GM12875 (cell line): ENCODE data around the gene STK24.
A peak's percentile ranks its signal among the peaks of the same experiment; 100 is the strongest.
"Not testable (repeated sequence)": the region's sequence is repeated elsewhere in the genome, so short reads cannot be mapped to it uniquely, and the experiment has no call there.

ENCODE experiments used
- H3K4me3 ChIP-seq: one replicate; pipeline ENCODE4 v1.5.1; 2011; ENCODE audit warnings: low read depth, low read length, control low read depth
- TF ChIP-seq, protein P1 (sequence below): IDR thresholded peaks from 2 replicates; pipeline ENCODE4 v1.5.1; 2011; ENCODE audit warnings: low read depth, mild to moderate bottlenecking, control low read depth, inconsistent platforms, low read length, moderate library complexity, borderline replicate concordance; ENCODE audit not compliant: insufficient read depth

The STK24 gene

DNA sequence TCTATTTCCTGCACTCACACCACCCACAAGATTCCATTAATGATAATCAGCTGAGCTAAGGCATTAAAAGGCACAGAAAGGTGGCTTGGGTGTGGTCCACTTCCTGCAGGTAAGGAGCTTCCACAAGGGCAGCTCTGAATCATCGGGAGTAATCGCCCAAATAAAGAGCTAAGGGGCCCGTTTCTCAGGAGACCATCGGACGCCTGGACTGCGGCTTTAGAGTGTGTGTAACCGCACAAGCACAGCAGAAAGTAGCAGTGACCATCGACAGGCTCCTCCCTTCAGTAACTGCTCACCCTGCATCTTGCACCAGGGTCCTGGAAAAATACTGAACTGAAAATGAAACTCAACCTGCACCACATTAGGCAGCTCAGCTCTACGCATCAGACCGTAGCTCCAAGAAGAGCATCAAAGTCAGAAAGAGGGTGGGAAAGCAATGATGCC lies 6.0 kb downstream of the STK24 start:
- peak overlapping the region; percentile 38 for H3K4me3 ChIP-seq
- TF ChIP-seq, protein P1, sequence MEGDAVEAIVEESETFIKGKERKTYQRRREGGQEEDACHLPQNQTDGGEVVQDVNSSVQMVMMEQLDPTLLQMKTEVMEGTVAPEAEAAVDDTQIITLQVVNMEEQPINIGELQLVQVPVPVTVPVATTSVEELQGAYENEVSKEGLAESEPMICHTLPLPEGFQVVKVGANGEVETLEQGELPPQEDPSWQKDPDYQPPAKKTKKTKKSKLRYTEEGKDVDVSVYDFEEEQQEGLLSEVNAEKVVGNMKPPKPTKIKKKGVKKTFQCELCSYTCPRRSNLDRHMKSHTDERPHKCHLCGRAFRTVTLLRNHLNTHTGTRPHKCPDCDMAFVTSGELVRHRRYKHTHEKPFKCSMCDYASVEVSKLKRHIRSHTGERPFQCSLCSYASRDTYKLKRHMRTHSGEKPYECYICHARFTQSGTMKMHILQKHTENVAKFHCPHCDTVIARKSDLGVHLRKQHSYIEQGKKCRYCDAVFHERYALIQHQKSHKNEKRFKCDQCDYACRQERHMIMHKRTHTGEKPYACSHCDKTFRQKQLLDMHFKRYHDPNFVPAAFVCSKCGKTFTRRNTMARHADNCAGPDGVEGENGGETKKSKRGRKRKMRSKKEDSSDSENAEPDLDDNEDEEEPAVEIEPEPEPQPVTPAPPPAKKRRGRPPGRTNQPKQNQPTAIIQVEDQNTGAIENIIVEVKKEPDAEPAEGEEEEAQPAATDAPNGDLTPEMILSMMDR: no peak

DNA sequence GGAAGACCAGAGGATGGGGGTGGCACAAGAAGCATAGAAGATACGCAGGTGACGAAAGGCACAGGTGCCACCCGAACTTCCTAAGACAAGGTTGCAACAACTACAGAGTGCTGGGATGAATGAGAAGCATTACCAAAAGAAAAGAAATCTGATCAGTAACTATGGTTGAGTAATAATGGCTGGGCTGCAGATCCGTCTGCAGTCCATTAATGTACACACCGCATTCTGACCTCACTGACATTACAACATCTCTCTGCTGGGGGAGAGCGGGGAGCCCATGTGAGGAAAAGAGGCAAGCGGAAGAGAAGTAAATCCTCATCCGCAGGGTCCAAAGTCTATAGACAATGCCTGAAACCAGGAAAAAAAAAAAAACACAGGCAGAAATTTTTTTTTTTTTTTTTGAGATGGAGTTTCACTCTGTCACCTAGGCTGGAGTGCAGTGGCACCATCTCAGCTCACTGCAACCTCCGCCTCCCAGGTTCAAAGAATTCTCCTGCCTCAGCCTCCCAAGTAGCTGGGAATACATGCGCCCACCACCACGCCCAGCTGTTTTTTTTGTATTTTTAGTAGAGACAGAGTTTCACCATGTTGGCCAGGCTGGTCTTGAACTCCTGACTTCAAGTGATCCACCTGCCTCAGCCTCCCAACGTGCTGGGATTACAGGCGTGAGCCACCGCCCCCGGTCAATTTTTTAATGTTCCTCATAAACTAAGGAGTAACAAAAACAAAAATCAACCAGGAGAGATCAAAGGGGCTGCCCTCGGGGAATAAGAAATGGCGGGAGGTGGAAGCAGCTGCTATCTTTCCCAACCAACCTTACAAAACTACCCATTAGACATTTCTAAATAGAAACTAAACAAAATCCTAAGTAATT lies 7.2 kb downstream of the STK24 start:
- H3K4me3 ChIP-seq: not testable (repeated sequence)

DNA sequence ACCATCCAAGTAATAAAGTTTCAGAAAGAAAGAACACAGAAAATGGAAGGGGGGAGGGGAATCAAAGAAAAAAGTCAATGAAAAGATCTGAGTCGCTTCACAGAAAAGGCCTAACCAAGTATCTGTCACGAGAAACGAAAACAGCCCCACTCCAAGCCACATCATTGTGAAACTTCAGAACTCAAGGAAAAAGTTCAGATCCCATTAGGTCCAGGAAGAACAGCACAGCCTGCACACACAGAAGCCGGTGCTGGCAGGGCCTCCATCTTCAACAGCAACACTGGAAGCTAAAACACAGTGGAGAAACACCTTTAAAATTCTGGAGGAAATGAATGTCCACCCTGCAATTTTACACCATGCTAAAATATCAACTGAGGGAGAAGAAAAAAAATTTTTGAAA lies 8.0 kb downstream of the STK24 start:
- TF ChIP-seq, protein P1: no peak
- no peak overlapping the region for H3K4me3 ChIP-seq

DNA sequence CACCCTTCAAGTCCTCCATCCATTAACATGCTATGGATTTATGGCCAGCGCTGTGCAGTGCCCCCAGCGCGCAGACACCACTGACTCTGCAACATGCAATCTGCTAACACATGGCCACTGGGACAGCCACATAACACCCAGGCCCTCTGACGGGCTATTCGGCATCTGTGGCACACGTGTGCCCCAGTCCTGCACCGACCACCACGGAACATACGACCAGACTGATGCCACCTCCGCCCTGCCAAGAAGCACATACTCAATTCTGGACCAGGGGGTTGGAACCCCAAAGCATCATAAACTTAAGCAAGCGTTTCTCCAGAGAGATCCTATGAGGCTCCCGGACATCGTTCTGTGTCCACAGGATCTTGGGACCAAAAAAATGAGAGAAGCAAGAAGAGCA lies 9.8 kb downstream of the STK24 start:
- TF ChIP-seq, protein P1: no peak
- H3K4me3 ChIP-seq: no peak overlapping the region

DNA sequence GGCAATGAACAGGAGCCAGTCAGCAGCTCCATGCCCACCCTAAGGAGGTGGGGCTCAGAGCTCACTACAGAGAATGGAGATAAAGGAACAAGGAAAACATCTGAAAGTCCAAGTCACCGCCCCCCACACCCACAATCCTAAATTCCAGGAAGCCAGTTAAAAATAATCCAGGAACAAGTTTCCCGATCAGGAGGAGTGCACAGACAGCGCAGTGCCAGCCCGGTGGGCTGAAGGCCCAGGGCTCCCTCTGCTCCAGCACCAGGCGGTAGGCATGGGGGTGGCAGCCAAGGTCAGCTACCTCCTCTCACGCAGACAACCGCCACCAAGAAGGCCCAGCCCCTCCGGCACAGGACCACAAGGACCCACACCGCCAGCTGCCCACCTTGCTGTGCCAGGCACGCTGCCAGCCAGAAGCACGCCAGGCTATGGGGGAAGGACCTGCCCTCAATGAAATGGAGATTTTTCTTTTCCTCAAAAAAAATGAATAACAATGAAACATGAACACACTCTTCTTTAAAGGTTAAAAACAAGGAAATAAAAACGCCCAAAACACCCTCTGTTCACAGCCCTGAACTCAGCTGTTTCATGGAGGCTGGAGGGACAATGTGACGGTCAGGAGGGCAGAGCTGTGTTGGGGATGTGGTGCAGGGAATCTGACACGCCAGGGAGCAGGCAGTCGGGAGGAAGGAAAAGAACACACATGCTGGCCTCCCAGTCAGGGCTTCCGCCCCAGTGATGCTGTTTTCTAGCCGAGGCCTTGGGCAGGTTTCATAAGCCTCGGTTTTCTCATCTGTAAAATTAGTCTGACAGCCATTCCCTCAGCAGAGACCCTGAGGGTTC lies 11.0 kb downstream of the STK24 start:
- no peak overlapping the region for H3K4me3 ChIP-seq
- TF ChIP-seq, protein P1: no peak

DNA sequence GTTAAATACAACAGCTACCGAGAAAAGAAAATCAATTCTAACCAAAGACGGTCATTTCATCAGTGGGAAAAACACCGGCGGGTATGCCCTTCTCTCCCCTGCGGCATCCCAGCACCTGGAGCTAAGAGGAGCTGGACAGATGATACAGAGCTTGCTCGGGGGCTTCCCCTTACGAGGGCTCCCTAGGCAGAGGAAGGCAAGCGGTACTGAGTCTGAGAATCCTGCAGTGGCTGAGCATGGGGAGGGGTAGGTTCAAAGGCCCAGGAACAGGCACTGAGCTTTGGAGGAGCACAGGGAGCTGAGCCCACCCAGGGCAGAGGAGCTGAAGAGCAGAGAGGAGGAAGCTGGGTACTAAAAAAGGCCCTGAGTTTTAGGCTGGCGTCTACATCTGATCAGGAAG lies 12.7 kb downstream of the STK24 start:
- H3K4me3 ChIP-seq: no peak overlapping the region
- TF ChIP-seq, protein P1: no peak

DNA sequence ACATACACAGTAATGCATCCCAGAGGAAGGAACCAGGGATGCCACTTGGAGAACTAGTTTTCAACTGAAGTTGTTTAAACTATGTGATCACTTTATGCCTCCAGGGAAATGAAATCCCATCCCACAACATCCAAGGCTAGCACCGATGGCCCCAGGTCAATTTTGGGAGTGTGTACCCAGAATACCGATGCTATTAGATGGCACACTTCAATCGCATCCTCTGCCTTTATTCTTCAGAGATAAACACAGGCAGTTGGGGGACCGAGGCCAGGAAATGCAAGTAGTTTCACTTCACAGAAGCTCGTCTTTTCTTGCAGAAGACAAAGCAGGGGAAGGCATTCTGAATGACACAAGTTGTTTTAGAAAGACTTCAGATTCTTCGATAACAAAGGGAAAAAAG lies 13.8 kb downstream of the STK24 start:
- H3K4me3 ChIP-seq: no peak overlapping the region
- TF ChIP-seq, protein P1: no peak
